WERI-Rb-1 (cell line): ENCODE results near the gene PLXNA4.

Experiments
- DNase-seq: peaks from one replicate; pipeline ENCODE4 v3.0.0-alpha.2; 2020
- H3K27ac ChIP-seq: fragments of 250-450 bp; sonication (Bioruptor Pico); 2 replicates; pipeline ENCODE4 v1.5.1; 2020; ENCODE audit warnings: mild to moderate bottlenecking, moderate library complexity
- H3K27me3 ChIP-seq: fragments of 250-450 bp; sonication (Bioruptor Pico); 2 replicates; pipeline ENCODE4 v1.5.1; 2021; ENCODE audit warnings: mild to moderate bottlenecking, low read depth, moderate library complexity; ENCODE audit not compliant: insufficient read depth, severe bottlenecking
- H3K36me3 ChIP-seq: fragments of 250-450 bp; sonication (Bioruptor Pico); 2 replicates; pipeline ENCODE4 v1.5.1; 2020; ENCODE audit warnings: mild to moderate bottlenecking, moderate library complexity
- H3K4me3 ChIP-seq: 2 replicates; pipeline ENCODE4 v1.5.1; 2011; ENCODE audit warnings: low read depth, mild to moderate bottlenecking, control low read depth, low read length
- H3K9me3 ChIP-seq: fragments of 250-450 bp; sonication (Bioruptor Pico); 2 replicates; pipeline ENCODE4 v1.5.1; 2021; ENCODE audit warnings: mild to moderate bottlenecking, moderate library complexity; ENCODE audit not compliant: severe bottlenecking
- TF ChIP-seq, protein P1 (sequence below): IDR thresholded peaks from 2 replicates; pipeline ENCODE4 v1.5.1; 2011; ENCODE audit warnings: low read depth, mild to moderate bottlenecking, control low read depth, inconsistent platforms, low read length

The PLXNA4 gene

DNA sequence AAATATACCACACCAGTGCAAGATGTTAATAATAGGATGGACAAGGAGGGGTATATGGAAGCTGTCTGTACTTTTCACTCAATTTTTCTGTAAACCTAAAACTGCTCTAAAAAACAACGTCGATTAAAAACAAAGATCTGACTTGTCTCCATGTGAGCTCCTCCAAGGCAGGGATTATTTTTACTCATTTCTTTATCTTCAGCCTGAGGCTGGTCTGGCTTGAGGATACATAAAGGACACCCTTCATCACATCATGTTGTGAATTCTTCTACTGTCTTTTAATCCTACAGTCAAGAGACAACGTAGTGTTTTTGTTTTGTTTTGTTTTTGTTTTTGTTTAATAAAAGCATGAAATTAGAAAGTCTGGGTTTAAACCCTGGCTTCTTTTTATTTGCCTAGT lies 486.9 kb downstream of the PLXNA4 start:
- no peak overlapping the region for H3K4me3 ChIP-seq
- no peak for DNase-seq
- H3K9me3 ChIP-seq: no peaks in the 10 kb centered on the region
- no peaks in the 10 kb centered on the region for H3K36me3 ChIP-seq
- H3K27me3 ChIP-seq: no peaks in the 10 kb centered on the region
- TF ChIP-seq, protein P1, sequence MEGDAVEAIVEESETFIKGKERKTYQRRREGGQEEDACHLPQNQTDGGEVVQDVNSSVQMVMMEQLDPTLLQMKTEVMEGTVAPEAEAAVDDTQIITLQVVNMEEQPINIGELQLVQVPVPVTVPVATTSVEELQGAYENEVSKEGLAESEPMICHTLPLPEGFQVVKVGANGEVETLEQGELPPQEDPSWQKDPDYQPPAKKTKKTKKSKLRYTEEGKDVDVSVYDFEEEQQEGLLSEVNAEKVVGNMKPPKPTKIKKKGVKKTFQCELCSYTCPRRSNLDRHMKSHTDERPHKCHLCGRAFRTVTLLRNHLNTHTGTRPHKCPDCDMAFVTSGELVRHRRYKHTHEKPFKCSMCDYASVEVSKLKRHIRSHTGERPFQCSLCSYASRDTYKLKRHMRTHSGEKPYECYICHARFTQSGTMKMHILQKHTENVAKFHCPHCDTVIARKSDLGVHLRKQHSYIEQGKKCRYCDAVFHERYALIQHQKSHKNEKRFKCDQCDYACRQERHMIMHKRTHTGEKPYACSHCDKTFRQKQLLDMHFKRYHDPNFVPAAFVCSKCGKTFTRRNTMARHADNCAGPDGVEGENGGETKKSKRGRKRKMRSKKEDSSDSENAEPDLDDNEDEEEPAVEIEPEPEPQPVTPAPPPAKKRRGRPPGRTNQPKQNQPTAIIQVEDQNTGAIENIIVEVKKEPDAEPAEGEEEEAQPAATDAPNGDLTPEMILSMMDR: no peak
- no peak overlapping the region for H3K27ac ChIP-seq

DNA sequence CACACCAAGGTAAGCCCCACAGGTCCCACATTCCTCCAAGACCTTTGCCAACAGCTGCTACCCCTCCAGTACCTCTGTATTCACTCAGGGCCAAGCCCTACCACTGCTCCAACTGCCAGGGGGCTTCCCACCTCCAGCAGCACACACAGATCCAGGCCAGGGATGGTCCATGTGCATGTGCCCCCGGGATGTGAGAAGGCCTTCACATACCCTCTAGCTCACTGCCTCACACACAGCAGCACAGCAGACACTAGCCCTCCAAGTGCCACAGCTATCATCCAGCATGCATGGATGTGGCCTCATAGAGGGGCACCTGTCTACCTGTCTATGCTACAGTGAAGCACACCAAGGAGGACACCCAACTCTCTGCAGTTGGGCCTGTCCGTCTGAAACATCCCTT lies 488.8 kb downstream of the PLXNA4 start:
- no peaks in the 10 kb centered on the region for H3K27me3 ChIP-seq
- no peak overlapping the region for H3K4me3 ChIP-seq
- no peaks in the 10 kb centered on the region for H3K36me3 ChIP-seq
- H3K27ac ChIP-seq: no peak overlapping the region
- H3K9me3 ChIP-seq: no peaks in the 10 kb centered on the region
- TF ChIP-seq, protein P1: no peak
- DNase-seq: no peak

DNA sequence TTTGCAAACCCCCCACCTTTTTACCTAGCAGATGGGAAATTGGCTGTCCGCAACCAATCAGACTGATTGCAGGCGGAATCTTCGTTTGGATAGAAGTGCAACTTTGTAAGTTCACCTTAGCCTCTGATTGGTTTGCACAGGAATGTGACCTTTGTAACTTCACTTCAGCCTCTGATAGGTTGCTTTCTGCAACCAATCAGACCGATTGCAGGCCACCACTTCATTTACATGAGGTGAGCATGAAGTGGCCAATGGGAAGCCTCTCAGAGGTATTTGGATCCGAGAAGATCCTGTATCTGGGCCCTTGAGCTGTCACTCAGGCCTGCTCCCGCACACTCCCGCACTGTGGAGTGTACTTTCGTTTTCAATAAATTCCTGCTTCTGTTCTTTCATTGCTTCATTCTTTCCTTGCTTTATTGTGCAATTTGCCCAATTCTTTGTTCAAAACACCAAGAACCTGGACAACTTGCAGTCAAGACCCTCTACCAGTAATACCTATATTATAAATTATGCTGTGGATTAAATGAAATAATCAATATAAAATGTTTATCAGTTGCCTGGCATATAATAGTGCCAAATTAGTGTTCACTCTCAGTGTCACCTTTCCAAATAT lies 491.4 kb downstream of the PLXNA4 start:
- H3K9me3 ChIP-seq: no peaks in the 10 kb centered on the region
- H3K4me3 ChIP-seq: no peak overlapping the region
- no peak for DNase-seq
- no peaks in the 10 kb centered on the region for H3K36me3 ChIP-seq
- H3K27ac ChIP-seq: no peak overlapping the region
- TF ChIP-seq, protein P1: no peak
- no peaks in the 10 kb centered on the region for H3K27me3 ChIP-seq

DNA sequence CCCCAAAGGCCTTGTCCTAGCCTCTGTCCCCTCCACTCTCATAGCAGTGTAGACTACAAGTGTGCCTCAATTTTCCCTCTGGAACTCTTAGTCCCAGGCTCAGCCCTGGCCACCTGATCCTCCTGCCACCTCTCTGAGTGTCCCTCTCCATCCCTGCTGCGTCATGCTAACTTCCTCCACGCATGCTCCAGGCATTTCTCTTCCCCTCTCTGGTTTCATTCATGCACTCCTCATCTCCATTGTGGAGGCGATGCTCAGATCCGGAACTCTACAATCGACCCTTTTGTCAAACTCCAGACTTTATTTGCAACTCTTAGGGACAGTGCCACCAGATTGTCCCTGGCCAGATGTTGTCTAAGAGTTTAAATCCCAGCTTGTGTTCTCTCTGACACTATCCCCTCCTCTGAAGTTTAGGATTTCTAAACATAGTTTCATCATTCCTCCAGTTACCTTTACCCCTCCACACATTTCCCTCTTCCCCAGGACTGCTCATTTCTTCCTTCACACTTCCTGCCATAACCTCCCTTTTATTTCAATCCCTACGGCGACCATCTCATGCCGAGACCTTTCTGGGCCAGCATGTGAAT lies 492.6 kb downstream of the PLXNA4 start:
- H3K36me3 ChIP-seq: no peaks in the 10 kb centered on the region
- H3K4me3 ChIP-seq: no peak overlapping the region
- H3K27ac ChIP-seq: peak overlapping the region; percentile 72; the same call in 1 of the 2 replicates
- H3K27me3 ChIP-seq: no peaks in the 10 kb centered on the region
- TF ChIP-seq, protein P1: no peak
- no peaks in the 10 kb centered on the region for H3K9me3 ChIP-seq
- DNase-seq: no peak

DNA sequence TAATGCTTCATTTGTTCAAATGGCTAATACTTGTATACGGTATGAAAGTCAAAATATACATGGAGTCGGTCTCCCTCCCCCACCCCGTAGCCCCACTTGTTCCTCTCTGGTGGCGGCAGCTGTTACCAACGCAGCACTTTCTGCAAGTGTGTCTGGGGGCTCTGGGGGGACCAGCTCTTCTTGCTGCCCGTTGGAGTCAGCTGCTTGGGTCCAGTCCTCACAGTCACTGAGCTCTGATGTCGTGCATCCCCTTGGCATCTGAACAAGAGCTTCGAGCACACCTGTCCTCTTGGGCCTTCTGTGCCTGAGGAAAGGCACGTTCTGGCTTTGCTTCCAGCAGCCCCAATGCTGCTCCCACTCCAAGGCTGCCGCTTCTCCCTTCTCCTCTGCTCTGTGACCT lies 493.1 kb downstream of the PLXNA4 start:
- TF ChIP-seq, protein P1: no peak
- peak overlapping the region; percentile 72 for H3K27ac ChIP-seq
- peak overlapping the region; percentile 2 for H3K4me3 ChIP-seq
- DNase-seq: no peak
- H3K9me3 ChIP-seq: no peaks in the 10 kb centered on the region
- H3K36me3 ChIP-seq: no peaks in the 10 kb centered on the region
- no peaks in the 10 kb centered on the region for H3K27me3 ChIP-seq

DNA sequence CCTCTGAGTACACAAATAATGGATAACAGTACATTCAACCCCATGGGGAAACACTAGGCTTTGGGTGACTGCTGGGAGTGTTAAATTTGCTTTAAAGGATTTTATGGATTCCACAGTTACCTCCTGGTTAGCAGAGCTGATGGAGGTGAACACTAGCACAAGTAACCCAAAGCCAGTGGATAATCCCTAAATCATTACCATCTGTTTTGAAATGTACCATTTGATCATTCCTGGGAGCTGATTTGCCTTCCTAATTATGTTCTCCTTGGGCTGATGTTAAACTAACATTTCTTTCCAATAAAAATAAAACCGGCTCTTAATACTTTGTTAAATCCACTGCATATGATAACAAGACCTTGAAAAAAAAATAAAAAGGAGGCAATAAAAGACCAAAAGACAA lies 493.9 kb downstream of the PLXNA4 start:
- Histone ChIP-seq H3K9me3 (no peaks in the 10 kb centered on the region), H3K4me3 (peak overlapping the region; percentile 2; the same call in 1 of the 2 replicates), H3K36me3 (no peaks in the 10 kb centered on the region), H3K27me3 (no peaks in the 10 kb centered on the region), H3K27ac (peak overlapping the region; percentile 72)
- no peak for DNase-seq
- TF ChIP-seq, protein P1: no peak
